ENCODE measurements around the gene C16orf54. TPM values are rescaled to one million over a fixed set of nuclear protein-coding genes. Genes with fewer than 3 reads are reported as not detected.

C16orf54 gene
- total RNA-seq, 1 experiment from 2014 or later = 0.15 TPM

DNA sequence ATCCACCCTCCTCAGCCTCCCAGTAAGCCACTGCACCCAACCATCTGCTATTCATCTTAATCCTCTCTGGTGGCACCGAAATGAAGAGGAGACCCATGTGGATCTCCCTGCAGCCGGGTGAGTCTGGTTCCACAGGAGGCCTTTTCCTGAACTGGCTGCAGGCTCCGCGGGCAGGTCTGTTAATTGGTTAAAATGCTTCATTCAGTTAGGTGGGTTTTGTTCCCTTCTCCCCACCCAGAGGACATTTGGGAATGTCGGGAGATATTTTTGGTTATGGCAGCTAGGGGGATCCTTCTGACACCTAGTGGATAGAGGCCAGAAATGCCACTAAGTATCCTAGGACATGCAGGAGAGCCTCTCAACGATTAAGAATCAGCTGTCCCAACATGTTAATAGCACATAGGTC is 16.7 kb downstream of the C16orf54 start:
- Histone ChIP-seq H3K4me2 (ENCODE audit: low read length) (peak overlapping the region; percentile 69), H3K9me2 (ENCODE audit: insufficient read depth) (no peaks in the 10 kb centered on the region), H4K20me1 (ENCODE audit: insufficient read depth) (no peaks in the 10 kb centered on the region), H3K9ac (ENCODE audit: low read length) (no peak overlapping the region), H3K27me3 (ENCODE audit: insufficient read depth, low read length) (no peaks in the 10 kb centered on the region), H3K4me1 (ENCODE audit: control insufficient read depth in 1 of 2, insufficient read depth in 2 of 2, low read length in 2 of 2) (peaks cover 4 to 10% of the 10 kb centered on the region in 2 experiments; a peak in 3 of 4 replicates), H3K4me3 (replicated peaks in 1 of 2; ENCODE audit: low read depth in 1 of 2, low read length in 2 of 2) (peak overlapping the region; percentile 15 to 38; a peak in 3 of 4 replicates), H3K9me3 (ENCODE audit: control insufficient read depth in 1 of 2, insufficient read depth in 1 of 2, low read depth in 1 of 2, low read length in 2 of 2) (no peaks in the 10 kb centered on the region), H3K27ac (ENCODE audit: low read depth, low read length) (no peak overlapping the region), H3K36me3 (ENCODE audit: control insufficient read depth in 1 of 2, insufficient read depth in 2 of 2, low read length in 2 of 2) (no peaks in the 10 kb centered on the region), H2AFZ (ENCODE audit: low read depth, low read length, poor library complexity, severe bottlenecking) (peak overlapping the region; percentile 99), H3K79me2 (ENCODE audit: insufficient read depth, low read length) (no peaks in the 10 kb centered on the region)
- DNase-seq (ENCODE audit: low read depth, low spot score) = peak; percentile 57
- intact Hi-C loops (cut with micrococcal nuclease) = no loop called here
- ATAC-seq = peak; percentile 96
- ChIA-PET RAD21 (ENCODE audit: low non-redundant PET in 1 of 2, low total read pairs in 2 of 2, uncharacterized antibody in 2 of 2, unreplicated experiment in 2 of 2) (interaction anchor here (0.6 to 1.7 kb wide), 4 partner anchors 20 to 79 kb away, joined by 3 to 9 read pairs (median 4); no protein-coding TSS in a partner anchor), CTCF (interaction anchor here (0.6 to 1.8 kb wide), 14 partner anchors 9 to 303 kb away, joined by 3 to 13 read pairs (median 4); partner anchors contain the start of gene KIF22), POLR2A (interaction anchor here (0.7 kb wide), 1 partner anchor 67 kb away, joined by 6 read pairs; no protein-coding TSS in a partner anchor)
- no TSS peak for BruUV-seq (replicated peaks)
- TF ChIP-seq EZH2 (IDR thresholded peaks at IDR 0.05) (no peak), SRF (IDR thresholded peaks at IDR 0.05; ENCODE audit: low read depth) (no peak), YY1 (IDR thresholded peaks at IDR 0.05; ENCODE audit: extremely low read depth, insufficient replicate concordance, low read depth, low read length) (peak; percentile 54), RAD21 (IDR thresholded peaks at IDR 0.05; ENCODE audit: low read depth) (peak; percentile 65), FOSL1 (IDR thresholded peaks at IDR 0.05; ENCODE audit: low read depth) (no peak)
- TF ChIP-seq, protein P1, sequence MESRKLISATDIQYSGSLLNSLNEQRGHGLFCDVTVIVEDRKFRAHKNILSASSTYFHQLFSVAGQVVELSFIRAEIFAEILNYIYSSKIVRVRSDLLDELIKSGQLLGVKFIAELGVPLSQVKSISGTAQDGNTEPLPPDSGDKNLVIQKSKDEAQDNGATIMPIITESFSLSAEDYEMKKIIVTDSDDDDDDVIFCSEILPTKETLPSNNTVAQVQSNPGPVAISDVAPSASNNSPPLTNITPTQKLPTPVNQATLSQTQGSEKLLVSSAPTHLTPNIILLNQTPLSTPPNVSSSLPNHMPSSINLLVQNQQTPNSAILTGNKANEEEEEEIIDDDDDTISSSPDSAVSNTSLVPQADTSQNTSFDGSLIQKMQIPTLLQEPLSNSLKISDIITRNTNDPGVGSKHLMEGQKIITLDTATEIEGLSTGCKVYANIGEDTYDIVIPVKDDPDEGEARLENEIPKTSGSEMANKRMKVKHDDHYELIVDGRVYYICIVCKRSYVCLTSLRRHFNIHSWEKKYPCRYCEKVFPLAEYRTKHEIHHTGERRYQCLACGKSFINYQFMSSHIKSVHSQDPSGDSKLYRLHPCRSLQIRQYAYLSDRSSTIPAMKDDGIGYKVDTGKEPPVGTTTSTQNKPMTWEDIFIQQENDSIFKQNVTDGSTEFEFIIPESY (IDR thresholded peaks at IDR 0.05; ENCODE audit: extremely low read depth, insufficient replicate concordance, low read length) = peak; percentile 26
- TF ChIP-seq, protein P2, sequence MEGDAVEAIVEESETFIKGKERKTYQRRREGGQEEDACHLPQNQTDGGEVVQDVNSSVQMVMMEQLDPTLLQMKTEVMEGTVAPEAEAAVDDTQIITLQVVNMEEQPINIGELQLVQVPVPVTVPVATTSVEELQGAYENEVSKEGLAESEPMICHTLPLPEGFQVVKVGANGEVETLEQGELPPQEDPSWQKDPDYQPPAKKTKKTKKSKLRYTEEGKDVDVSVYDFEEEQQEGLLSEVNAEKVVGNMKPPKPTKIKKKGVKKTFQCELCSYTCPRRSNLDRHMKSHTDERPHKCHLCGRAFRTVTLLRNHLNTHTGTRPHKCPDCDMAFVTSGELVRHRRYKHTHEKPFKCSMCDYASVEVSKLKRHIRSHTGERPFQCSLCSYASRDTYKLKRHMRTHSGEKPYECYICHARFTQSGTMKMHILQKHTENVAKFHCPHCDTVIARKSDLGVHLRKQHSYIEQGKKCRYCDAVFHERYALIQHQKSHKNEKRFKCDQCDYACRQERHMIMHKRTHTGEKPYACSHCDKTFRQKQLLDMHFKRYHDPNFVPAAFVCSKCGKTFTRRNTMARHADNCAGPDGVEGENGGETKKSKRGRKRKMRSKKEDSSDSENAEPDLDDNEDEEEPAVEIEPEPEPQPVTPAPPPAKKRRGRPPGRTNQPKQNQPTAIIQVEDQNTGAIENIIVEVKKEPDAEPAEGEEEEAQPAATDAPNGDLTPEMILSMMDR (IDR thresholded peaks at IDR 0.05 in 2 of 3, conservative IDR thresholded peaks at IDR 0.05 in 1 of 3; ENCODE audit: borderline replicate concordance in 1 of 3, insufficient read depth in 1 of 3, low read depth in 2 of 3, low read length in 2 of 3) = peak; percentile 79 to 86 (median 82)
